Stimulated activated CD4-positive, alpha-beta T cell treated with anti-CD3 and anti-CD28 coated beads, Interleukin-15, amount 100 ng/mL, for 1 hour (primary cell): ENCODE results near the gene NLGN1.
"Not testable (repeated sequence)": the region's sequence is repeated elsewhere in the genome, so short reads cannot be mapped to it uniquely, and the experiment has no call there.

Source experiments
- DNase-seq, 2 donors: peaks; one replicate each; pipeline ENCODE4 v3.0.0-alpha.2; 2020; ENCODE audit warnings: low read depth in 1 of 2, low spot score in 1 of 2

NLGN1 gene

GRCh38 chr3:173553635-173554280 lies 156.2 kb downstream of the NLGN1 start:
- no peak for DNase-seq

GRCh38 chr3:173556546-173556945 lies 159.0 kb downstream of the NLGN1 start:
- DNase-seq = no peak

- no peak for DNase-seq
Observed at GRCh38 chr3:173567997-173568396, 170.5 kb downstream of the NLGN1 start.

- no peak for DNase-seq
Observed at GRCh38 chr3:173568623-173569022, 171.1 kb downstream of the NLGN1 start.

GRCh38 chr3:173583496-173583895 lies 186.0 kb downstream of the NLGN1 start:
- DNase-seq = no peak

GRCh38 chr3:173584093-173584837 lies 186.7 kb downstream of the NLGN1 start:
- DNase-seq = no peak

GRCh38 chr3:173584838-173585831 lies 187.6 kb downstream of the NLGN1 start:
- no peak for DNase-seq

GRCh38 chr3:173586166-173586565 lies 188.6 kb downstream of the NLGN1 start:
- DNase-seq = no peak

GRCh38 chr3:173587055-173587454 lies 189.5 kb downstream of the NLGN1 start:
- DNase-seq = no peak

- no peak for DNase-seq
Observed at GRCh38 chr3:173588556-173588955, 191.0 kb downstream of the NLGN1 start.

GRCh38 chr3:173589116-173589515 lies 191.6 kb downstream of the NLGN1 start:
- no peak for DNase-seq

GRCh38 chr3:173591401-173591800 lies 193.9 kb downstream of the NLGN1 start:
- DNase-seq = no peak

GRCh38 chr3:173594881-173595280 lies 197.3 kb downstream of the NLGN1 start:
- DNase-seq = not testable (repeated sequence)

- DNase-seq = no peak
Observed at GRCh38 chr3:173599673-173600072, 202.1 kb downstream of the NLGN1 start.

- DNase-seq = no peak
Observed at GRCh38 chr3:173614522-173614921, 217.0 kb downstream of the NLGN1 start.

- DNase-seq = no peak
Observed at GRCh38 chr3:173615661-173616060, 218.1 kb downstream of the NLGN1 start.

GRCh38 chr3:173617490-173617889 lies 219.9 kb downstream of the NLGN1 start:
- DNase-seq = no peak

- DNase-seq = no peak
Observed at GRCh38 chr3:173618148-173618547, 220.6 kb downstream of the NLGN1 start.

- DNase-seq = no peak
Observed at GRCh38 chr3:173618703-173619102, 221.2 kb downstream of the NLGN1 start.

GRCh38 chr3:173622166-173622565 lies 224.6 kb downstream of the NLGN1 start:
- DNase-seq = no peak

- no peak for DNase-seq
Observed at GRCh38 chr3:173624086-173624485, 226.5 kb downstream of the NLGN1 start.

GRCh38 chr3:173630849-173631248 lies 233.3 kb downstream of the NLGN1 start:
- no peak for DNase-seq
